Panc1 (cell line): ENCODE data around the gene MDGA2. TPM values are rescaled to one million over a fixed set of nuclear protein-coding genes. Genes with fewer than 3 reads are reported as not detected.

Source experiments
- ATAC-seq: fragments of 200-7000 bp; cut with Tn5 transposase; 2 replicates; pipeline ENCODE4 v1.9.1; 2020; ENCODE audit warnings: mild to moderate bottlenecking, moderate library complexity
- BruUV-seq: library from RNA; stranded (reverse); fragments of 400-500 nt; replicated peaks from 2 replicates; lab custom pipeline; 2021; lab: Mats Ljungman, UMichigan
- CTCF ChIA-PET: fragments of 300-600 bp; sonication (Branson Sonifier 250); formaldehyde crosslinking; loops from one replicate; lab custom pipeline; 2022; ENCODE audit warnings: antibody characterized with exemption; lab: Charles Lee
- POLR2A ChIA-PET: fragments of 300-600 bp; sonication (Branson Sonifier 250); formaldehyde crosslinking; loops from one replicate; lab custom pipeline; 2022; ENCODE audit warnings: antibody characterized with exemption; lab: Charles Lee
- DNase-seq: peaks from one replicate; pipeline ENCODE4 v3.0.0-alpha.2; 2010; ENCODE audit warnings: low read depth, low spot score
- H3K27ac ChIP-seq: 2 replicates; pipeline ENCODE4 v1.5.1; 2011; ENCODE audit warnings: mild to moderate bottlenecking, low read length, inconsistent platforms
- H3K27me3 ChIP-seq: fragments of 200-500 bp; sonication (Bioruptor generic); 2 replicates; pipeline ENCODE4 v1.6.0; 2014; ENCODE audit warnings: low read length, inconsistent platforms; ENCODE audit not compliant: control insufficient read depth, insufficient read depth
- H3K36me3 ChIP-seq: fragments of 200-500 bp; sonication (Bioruptor generic); 2 replicates; pipeline ENCODE4 v1.5.1; 2014; ENCODE audit warnings: inconsistent platforms, mild to moderate bottlenecking, low read length, moderate library complexity; ENCODE audit not compliant: control insufficient read depth, insufficient read depth
- H3K4me1 ChIP-seq: 2 replicates; pipeline ENCODE4 v1.5.1; 2011; ENCODE audit warnings: inconsistent platforms, mild to moderate bottlenecking, low read length, moderate library complexity; ENCODE audit not compliant: control insufficient read depth, insufficient read depth
- H3K4me3 ChIP-seq, 2 experiments: 2 replicates each; pipeline ENCODE4 v1.5.1; 2011 to 2012; ENCODE audit warnings: low read depth in 2 of 2, low read length in 2 of 2, mild to moderate bottlenecking in 2 of 2, inconsistent platforms in 1 of 2, moderate library complexity in 1 of 2
- H3K9me3 ChIP-seq: fragments of 200-500 bp; sonication (Bioruptor generic); 2 replicates; pipeline ENCODE4 v1.5.1; 2014; ENCODE audit warnings: low read depth, mild to moderate bottlenecking, inconsistent platforms, low read length, moderate library complexity; ENCODE audit not compliant: control insufficient read depth, insufficient read depth
- CTCF ChIP-seq: fragments of 450-650 bp; IDR thresholded peaks from 2 replicates; pipeline ENCODE4 v1.5.1; 2017; ENCODE audit warnings: mild to moderate bottlenecking
- POLR2AphosphoS5 ChIP-seq: IDR thresholded peaks from 2 replicates; pipeline ENCODE4 v1.6.1; 2012; ENCODE audit warnings: mild to moderate bottlenecking, low read depth, low read length, moderate library complexity
- REST ChIP-seq, 2 experiments: IDR thresholded peaks; 2 replicates each; pipeline ENCODE4 v1.6.1; 2011 to 2012; ENCODE audit warnings: low read depth in 2 of 2, control low read depth in 1 of 2, low read length in 1 of 2, mild to moderate bottlenecking in 1 of 2, moderate library complexity in 1 of 2; ENCODE audit not compliant: insufficient read depth in 1 of 2
- SIN3A ChIP-seq: IDR thresholded peaks from 2 replicates; pipeline ENCODE4 v1.6.1; 2012; ENCODE audit warnings: low read depth, mild to moderate bottlenecking, low read length, moderate library complexity, borderline replicate concordance; ENCODE audit not compliant: insufficient read depth
- TCF7L2 ChIP-seq: IDR thresholded peaks from 2 replicates; pipeline ENCODE4 v1.6.1; 2011; ENCODE audit warnings: mild to moderate bottlenecking, low read depth, low read length, inconsistent platforms
- in situ Hi-C: cut with HindIII; loops from 2 replicates; pipeline ENCODE4 v1.10.0; 2016; ENCODE audit warnings: low sequenced_read_pairs, low pct_unique_long_range_greater_than_20kb
- intact Hi-C: fragments of 100-400 bp; cut with micrococcal nuclease; formaldehyde crosslinking; loops from one replicate; pipeline ENCODE4 v1.10.0; 2022; ENCODE audit not compliant: unreplicated experiment
- total RNA-seq: library from RNA; stranded (reverse); gene quantifications from one replicate; pipeline ENCODE4 v1.2.1, GENCODE V29; 2021; ENCODE audit not compliant: unreplicated experiment

The MDGA2 gene
- total RNA-seq, 1 experiment from 2014 or later: not detected

DNA sequence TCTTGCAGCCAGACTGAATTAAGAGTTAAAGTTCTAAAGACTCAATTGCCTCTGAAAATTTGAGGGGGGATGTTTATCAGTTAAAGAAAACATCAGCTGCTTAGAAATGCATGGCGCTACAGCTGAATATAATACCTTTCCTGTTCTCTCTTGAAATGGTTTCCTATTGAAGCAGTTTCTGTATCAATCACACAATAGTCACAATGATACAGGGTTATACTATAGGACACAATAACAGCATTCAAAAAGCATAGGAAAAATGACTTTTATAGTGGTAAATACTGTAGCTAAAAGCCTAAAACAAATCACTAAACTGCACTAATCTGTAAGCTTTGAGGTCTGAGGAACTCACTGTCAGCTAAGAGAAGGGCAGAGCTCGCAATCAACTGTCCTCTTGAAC is 15.2 kb downstream of the MDGA2 start:
- no peak overlapping the region for H3K27ac ChIP-seq
- no peaks in the 10 kb centered on the region for H3K4me1 ChIP-seq
- CTCF ChIA-PET: no interaction called here
- POLR2A ChIA-PET: no interaction called here
- BruUV-seq: no TSS peak
- no peaks in the 10 kb centered on the region for H3K27me3 ChIP-seq
- no peak overlapping the region for H3K4me3 ChIP-seq
- DNase-seq: no peak
- no peak for ATAC-seq
- TF ChIP-seq REST (IDR thresholded peaks at IDR 0.05; ENCODE audit: insufficient read depth in 1 of 2, low read depth in 2 of 2, low read length in 1 of 2) (no peak), SIN3A (no peak), POLR2AphosphoS5 (no peak), TCF7L2 (no peak)
- H3K36me3 ChIP-seq: no peaks in the 10 kb centered on the region
- in situ Hi-C loops (no loop called here), intact Hi-C loops (no loop called here)
- no peaks in the 10 kb centered on the region for H3K9me3 ChIP-seq

DNA sequence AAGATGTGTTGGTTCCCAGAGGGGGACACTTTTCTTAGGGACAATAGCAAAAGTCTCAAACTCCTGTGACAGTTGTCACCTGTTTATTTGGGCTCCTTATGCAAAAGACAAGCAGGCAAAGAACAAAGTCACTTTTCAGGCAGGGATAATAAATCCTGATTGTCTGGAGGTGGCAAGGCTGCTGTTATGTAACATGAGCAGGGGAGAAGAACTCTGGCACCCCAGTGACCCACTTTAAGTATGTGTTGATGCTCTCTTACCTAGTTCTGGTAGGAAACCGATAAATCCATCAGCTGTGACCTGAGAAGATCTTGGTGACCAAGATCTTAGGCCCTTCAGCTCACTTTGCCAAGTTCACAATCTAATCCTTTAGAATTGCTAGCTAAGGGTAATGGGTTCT is 17.4 kb downstream of the MDGA2 start:
- no peak for DNase-seq
- no peak for ATAC-seq
- intact Hi-C loops (no loop called here), in situ Hi-C loops (no loop called here)
- Histone ChIP-seq H3K27ac (no peak overlapping the region), H3K9me3 (no peaks in the 10 kb centered on the region), H3K27me3 (no peaks in the 10 kb centered on the region), H3K4me3 (no peak overlapping the region), H3K36me3 (no peaks in the 10 kb centered on the region), H3K4me1 (no peaks in the 10 kb centered on the region)
- BruUV-seq: no TSS peak
- ChIA-PET POLR2A (no interaction called here), CTCF (no interaction called here)
- TF ChIP-seq SIN3A (no peak), REST (IDR thresholded peaks at IDR 0.05; ENCODE audit: insufficient read depth in 1 of 2, low read depth in 2 of 2, low read length in 1 of 2) (no peak), CTCF (no peak), POLR2AphosphoS5 (no peak), TCF7L2 (no peak)
